Upper lobe of left lung (tissue), 6 donors: ENCODE data around the gene ZFHX3. TPM values are rescaled to one million over a fixed set of nuclear protein-coding genes. Genes with fewer than 3 reads are reported as not detected.

ENCODE experiments used
- ATAC-seq, 2 donors: fragments of 200-7000 bp; cut with Tn5 transposase; one replicate each; pipeline ENCODE4 v1.9.1; 2022; ENCODE audit warnings: mild to moderate bottlenecking in 2 of 2, moderate library complexity in 2 of 2; ENCODE audit not compliant: low FRiP score in 2 of 2
- DNase-seq, 2 donors: peaks; one replicate each; pipeline ENCODE4 v3.0.0-alpha.2; 2019 to 2020
- H3K27ac ChIP-seq, 4 donors: fragments of 200-600 bp; sonication (generic); one replicate each; pipeline ENCODE4 v1.5.1; 2016 to 2019
- H3K27me3 ChIP-seq, 4 donors: fragments of 200-600 bp; sonication (generic); one replicate each; pipeline ENCODE4 v1.5.1; 2017 to 2019
- H3K36me3 ChIP-seq, 4 donors: fragments of 200-600 bp; sonication (generic); one replicate each; pipeline ENCODE4 v1.5.1; 2016 to 2019
- H3K4me1 ChIP-seq, 4 donors: fragments of 200-600 bp; sonication (generic); one replicate each; pipeline ENCODE4 v1.5.1; 2018 to 2019
- H3K4me3 ChIP-seq, 4 donors: fragments of 200-600 bp; sonication (generic); one replicate each; pipeline ENCODE4 v1.5.1; 2017 to 2019; ENCODE audit warnings: mild to moderate bottlenecking in 2 of 4, moderate library complexity in 1 of 4
- H3K9me3 ChIP-seq, 4 donors: fragments of 200-600 bp; sonication (generic); one replicate each; pipeline ENCODE4 v1.5.1; 2018 to 2019
- CTCF ChIP-seq, 6 experiments: fragments of 450-650 bp in 4 of 6; fragments of 200-600 bp in 2 of 6; sonication (generic) in 2 of 6; IDR thresholded peaks; one replicate each; pipeline ENCODE4 v1.5.1; 2016 to 2019; ENCODE audit warnings: antibody characterized with exemption in 6 of 6
- EP300 ChIP-seq, 4 donors: sonication (generic); formaldehyde crosslinking; IDR thresholded peaks; one replicate each; pipeline ENCODE4 v1.5.1; 2017; ENCODE audit warnings: antibody characterized with exemption in 4 of 4, control low read depth in 2 of 4
- POLR2A ChIP-seq, 4 donors: fragments of 450-650 bp; IDR thresholded peaks; one replicate each; pipeline ENCODE4 v1.5.1; 2016 to 2017; ENCODE audit warnings: antibody characterized with exemption in 4 of 4, mild to moderate bottlenecking in 2 of 4
- POLR2AphosphoS5 ChIP-seq, 2 donors: sonication (generic); formaldehyde crosslinking; IDR thresholded peaks; one replicate each; pipeline ENCODE4 v1.5.1; 2017; ENCODE audit warnings: antibody characterized with exemption in 2 of 2
- WGBS, 2 donors: methylation state at CpG; one replicate each; pipeline ENCODE4 v1.1.5; 2017 to 2018; 5-methylcytosine and 5-hydroxymethylcytosine counted together
- total RNA-seq, 6 donors: library from RNA; depleted of rRNA in 4 of 6; stranded (reverse); fragments of >200 nt in 4 of 6; gene quantifications; one replicate each; pipeline versions ENCODE4 v1.1.0 to v1.2.1, GENCODE V29; 2016 to 2021
- donor health status: DM: no; HTN: no; CAD: no; lungs with moderate emphysema.
- donor health status: DM: no; HTN: yes; CAD: no; lungs with severe emphysema.

The ZFHX3 gene
- total RNA-seq, 6 donors from 2014 or later = 22.4 to 40.3 (median 27.0) TPM

- ATAC-seq = no peak
- peaks cover 0 to 12% (median 4%) of the 10 kb centered on the region in 4 donors for H3K4me1 ChIP-seq
- H3K4me3 ChIP-seq = no peak overlapping the region
- H3K36me3 ChIP-seq = no peaks in the 10 kb centered on the region
- 88 to 94% methylated on average over 5 of the region's 5 CpGs for WGBS, 2 donors
- TF ChIP-seq POLR2A (IDR thresholded peaks at IDR 0.05) (no peak), EP300 (IDR thresholded peaks at IDR 0.05) (no peak), POLR2AphosphoS5 (IDR thresholded peaks at IDR 0.05) (no peak), CTCF (IDR thresholded peaks at IDR 0.05) (no peak)
- H3K27ac ChIP-seq = no peak overlapping the region
- no peaks in the 10 kb centered on the region for H3K27me3 ChIP-seq
- no peaks in the 10 kb centered on the region for H3K9me3 ChIP-seq
- no peak for DNase-seq
Measured at GRCh38 chr16:72970656-72971055, 77.3 kb downstream of the ZFHX3 start.

GRCh38 chr16:72969812-72970211, 78.1 kb downstream of the ZFHX3 start:
- no peaks in the 10 kb centered on the region for H3K36me3 ChIP-seq
- DNase-seq = no peak
- 85 to 91% methylated on average over 8 to 9 of the region's 9 CpGs for WGBS, 2 donors
- no peaks in the 10 kb centered on the region for H3K27me3 ChIP-seq
- no peaks in the 10 kb centered on the region for H3K9me3 ChIP-seq
- no peak overlapping the region for H3K4me3 ChIP-seq
- H3K4me1 ChIP-seq = peaks cover 0 to 12% (median 4%) of the 10 kb centered on the region in 4 donors
- ATAC-seq = no peak
- H3K27ac ChIP-seq = no peak overlapping the region
- TF ChIP-seq POLR2A (IDR thresholded peaks at IDR 0.05) = no peak
- TF ChIP-seq CTCF (IDR thresholded peaks at IDR 0.05) = no peak
- no peak for TF ChIP-seq EP300 (IDR thresholded peaks at IDR 0.05)
- TF ChIP-seq POLR2AphosphoS5 (IDR thresholded peaks at IDR 0.05) = no peak

GRCh38 chr16:72969146-72969545, 78.8 kb downstream of the ZFHX3 start:
- H3K27me3 ChIP-seq = no peaks in the 10 kb centered on the region
- peak in 1 of 2 donors; percentile 35 for ATAC-seq
- H3K36me3 ChIP-seq = no peaks in the 10 kb centered on the region
- no peak overlapping the region for H3K4me3 ChIP-seq
- no peak overlapping the region for H3K27ac ChIP-seq
- no peaks in the 10 kb centered on the region for H3K9me3 ChIP-seq
- DNase-seq = no peak
- H3K4me1 ChIP-seq = peaks cover 0 to 7% (median 2%) of the 10 kb centered on the region in 4 donors
- TF ChIP-seq POLR2AphosphoS5 (IDR thresholded peaks at IDR 0.05) (no peak), CTCF (IDR thresholded peaks at IDR 0.05) (no peak), EP300 (IDR thresholded peaks at IDR 0.05) (no peak), POLR2A (IDR thresholded peaks at IDR 0.05) (no peak)
- WGBS, 2 donors = 74 to 81% methylated on average over 7 of the region's 7 CpGs

- TF ChIP-seq CTCF (IDR thresholded peaks at IDR 0.05) (no peak), POLR2AphosphoS5 (IDR thresholded peaks at IDR 0.05) (peak in 1 of 2 donors; percentile 21), POLR2A (IDR thresholded peaks at IDR 0.05) (no peak), EP300 (IDR thresholded peaks at IDR 0.05) (peak in 2 of 4 donors; percentile 25 to 77)
- 86 to 90% methylated on average over 5 of the region's 5 CpGs for WGBS, 2 donors
- H3K27ac ChIP-seq = no peak overlapping the region
- DNase-seq (no peak), ATAC-seq (no peak)
- H3K4me3 ChIP-seq = no peak overlapping the region
- H3K9me3 ChIP-seq = no peaks in the 10 kb centered on the region
- peaks cover 0 to 6% (median 2%) of the 10 kb centered on the region in 4 donors for H3K4me1 ChIP-seq
- H3K36me3 ChIP-seq = no peaks in the 10 kb centered on the region
- H3K27me3 ChIP-seq = no peaks in the 10 kb centered on the region
Measured at GRCh38 chr16:72967941-72968340, 80.0 kb downstream of the ZFHX3 start.
